Breast epithelium (tissue), 3 donors: ENCODE data around the gene FABP7.

Source experiments
- CTCF ChIP-seq, 3 donors: fragments of 450-650 bp; IDR thresholded peaks; one replicate each; pipeline ENCODE4 v1.5.1; 2016 to 2017; ENCODE audit warnings: antibody characterized with exemption in 3 of 3, mild to moderate bottlenecking in 3 of 3, moderate library complexity in 3 of 3
- POLR2A ChIP-seq: fragments of 450-650 bp; IDR thresholded peaks from one replicate; pipeline ENCODE4 v1.6.1; 2016; ENCODE audit warnings: antibody characterized with exemption, mild to moderate bottlenecking, moderate library complexity
- POLR2AphosphoS5 ChIP-seq, 3 donors: sonication (generic); formaldehyde crosslinking; IDR thresholded peaks; one replicate each; pipeline ENCODE4 v1.6.1; 2017; ENCODE audit warnings: antibody characterized with exemption in 3 of 3

- TF ChIP-seq CTCF (IDR thresholded peaks at IDR 0.05) (no peak), POLR2A (no peak), POLR2AphosphoS5 (IDR thresholded peaks at IDR 0.05) (no peak)
Measured at GRCh38 chr6:122770835-122771601, 8.5 kb upstream of the FABP7 start.
